SHP77 treated with DMSO at 0.1 percent for 48 hours (cell line): ENCODE measurements around the gene SLC12A7.
"Not testable (repeated sequence)": the region's sequence is repeated elsewhere in the genome, so short reads cannot be mapped to it uniquely, and the experiment has no call there.

ENCODE experiments used
- DNase-seq: peaks from one replicate; lab custom pipeline; 2025; lab: John Stamatoyannopoulos, UW

The SLC12A7 gene

DNA sequence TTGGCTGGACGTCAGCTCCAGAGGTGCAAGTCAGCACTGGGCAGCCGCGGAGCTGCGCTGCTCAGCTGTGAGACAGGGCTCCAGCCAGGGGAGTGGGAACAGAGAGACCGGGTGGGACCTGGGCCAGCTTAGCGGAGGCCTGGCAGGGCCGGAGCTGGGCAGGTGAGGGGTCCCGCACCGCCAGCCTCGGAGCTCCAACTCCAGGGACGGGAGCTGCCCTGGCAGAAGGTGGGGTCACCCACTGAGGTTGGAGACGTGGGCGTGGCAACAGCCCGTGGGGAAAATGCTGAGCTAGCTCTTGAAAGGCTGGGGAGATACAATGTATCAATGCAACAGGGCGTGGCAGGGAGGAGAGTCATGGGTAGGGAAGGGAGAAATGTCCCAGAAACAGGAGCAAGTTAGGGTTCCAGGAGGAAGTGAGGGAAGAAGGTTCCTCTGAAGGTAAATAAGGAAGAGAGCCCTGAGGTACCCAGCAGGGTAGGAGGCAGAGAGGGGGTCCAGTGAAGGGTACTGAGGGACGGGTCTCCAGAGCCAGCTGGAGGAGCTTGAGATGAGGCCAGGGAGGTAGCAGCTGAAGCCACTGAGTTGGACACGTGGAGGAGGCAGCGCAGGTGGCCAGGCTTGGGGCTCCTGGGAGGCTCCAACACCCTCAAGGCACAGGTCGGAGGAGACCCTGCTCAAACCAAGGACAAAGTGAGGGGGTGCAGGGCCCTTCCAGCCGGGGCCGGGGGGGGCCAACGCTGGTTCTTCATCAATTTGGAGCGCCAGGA is 104.0 kb downstream of the SLC12A7 start:
- no peak for DNase-seq

DNA sequence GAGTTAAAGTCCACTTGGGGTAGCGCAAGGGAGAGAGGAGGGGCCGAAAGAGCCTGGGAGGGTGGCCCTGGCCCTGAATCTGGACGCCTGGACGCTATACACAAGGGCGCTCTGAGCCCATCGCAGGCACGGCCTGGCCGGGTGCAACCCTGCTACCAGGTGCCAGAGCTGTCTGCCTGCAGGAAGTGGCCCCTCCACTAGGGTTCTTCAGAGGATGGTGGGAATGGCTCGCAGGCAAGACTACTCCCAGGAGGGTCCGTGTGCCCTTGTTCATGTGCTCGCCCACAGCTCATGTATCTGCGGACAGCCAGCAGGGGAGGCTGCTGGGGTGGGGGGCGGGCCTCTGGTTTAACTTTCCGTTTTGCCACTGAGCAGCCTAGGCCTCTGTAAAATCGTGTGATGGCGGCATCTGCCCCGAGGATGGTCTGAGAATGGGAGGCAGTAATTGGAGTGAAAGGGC is 104.6 kb downstream of the SLC12A7 start:
- no peak for DNase-seq

DNA sequence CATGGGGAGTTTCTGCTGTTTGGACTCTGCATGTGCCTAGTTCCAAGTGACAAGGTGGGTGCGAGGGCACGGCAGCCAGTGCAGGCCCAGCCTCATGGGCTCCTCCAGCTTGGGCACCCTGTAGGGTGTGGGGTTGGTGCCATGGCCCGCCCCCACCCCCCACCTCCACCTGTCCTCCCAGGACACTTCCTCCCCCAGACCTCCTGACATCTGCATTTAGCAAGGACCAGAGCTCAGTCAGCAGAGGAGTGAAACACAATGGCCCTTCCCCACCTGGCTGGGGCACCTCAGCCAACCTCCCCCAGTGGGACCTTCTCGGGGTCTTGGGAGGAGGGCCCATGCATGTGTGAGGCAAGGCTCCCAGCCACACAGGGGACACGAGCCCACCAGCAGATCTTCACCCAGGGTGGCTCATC is 105.2 kb downstream of the SLC12A7 start:
- DNase-seq, result no peak

DNA sequence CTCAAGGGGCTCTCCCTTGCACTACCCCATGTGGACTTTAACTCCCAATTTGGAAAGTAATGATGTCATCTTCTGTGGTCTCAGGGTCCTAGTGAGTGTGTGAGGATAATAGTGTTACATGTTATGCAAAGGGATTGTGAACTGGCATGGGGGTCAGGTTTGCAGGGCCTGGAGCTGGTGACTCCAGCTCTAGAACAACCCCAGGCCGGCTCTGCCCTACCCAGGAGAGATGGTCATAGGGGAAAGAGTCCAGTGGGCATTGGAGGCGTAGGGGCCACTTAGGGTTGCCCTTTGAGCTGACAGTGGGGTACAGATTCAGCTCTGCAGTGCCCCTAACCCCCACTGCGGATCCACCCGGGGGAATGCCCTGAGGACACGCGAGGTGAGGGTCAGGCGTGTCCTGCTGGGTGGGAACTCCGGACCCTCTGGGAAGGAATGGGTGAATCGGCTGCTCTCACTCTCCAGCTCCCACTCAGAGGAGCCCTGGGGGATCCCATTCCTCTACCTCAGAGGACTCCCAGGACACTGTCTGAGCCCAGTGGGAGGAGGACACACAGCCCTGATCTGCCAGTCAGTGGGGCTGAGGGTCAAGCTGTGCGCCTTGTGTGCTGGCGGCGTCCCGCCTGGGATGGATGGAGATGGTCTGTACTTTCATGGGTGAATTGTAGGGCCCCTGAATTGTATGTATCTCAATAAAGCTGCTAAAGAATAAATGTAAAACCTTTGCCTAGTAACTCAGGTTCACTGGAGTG is 105.8 kb downstream of the SLC12A7 start:
- DNase-seq, result no peak

DNA sequence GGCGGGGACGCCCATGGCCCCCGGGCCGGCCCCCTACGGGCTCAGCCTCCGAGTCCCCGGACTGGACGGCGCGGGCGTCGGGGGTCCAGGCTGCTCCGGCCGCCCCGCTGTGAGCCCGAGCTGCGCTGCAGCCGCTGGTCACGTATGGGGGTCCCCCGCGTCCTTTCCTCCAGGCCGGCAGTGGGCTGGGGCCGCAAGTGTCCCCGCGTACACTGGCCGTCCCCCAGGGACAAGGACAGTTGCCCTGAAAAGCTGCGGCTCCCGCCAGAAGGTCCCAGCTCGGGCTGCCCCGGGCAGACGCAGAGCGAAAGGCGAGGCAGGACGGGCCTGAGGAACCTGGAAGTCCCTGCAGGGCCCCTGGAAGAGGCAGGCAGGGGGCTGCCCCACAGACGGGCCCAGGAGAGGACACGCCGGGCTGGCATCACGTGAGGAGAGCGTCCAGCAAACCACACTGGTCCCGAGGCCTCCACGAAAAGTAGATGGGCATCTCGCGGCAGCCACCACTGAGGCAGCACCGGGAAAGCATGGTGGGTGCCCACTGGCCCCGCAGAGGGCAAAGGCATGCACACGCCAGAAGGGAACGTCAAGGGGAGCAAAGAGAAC is 106.5 kb downstream of the SLC12A7 start:
- no peak for DNase-seq

DNA sequence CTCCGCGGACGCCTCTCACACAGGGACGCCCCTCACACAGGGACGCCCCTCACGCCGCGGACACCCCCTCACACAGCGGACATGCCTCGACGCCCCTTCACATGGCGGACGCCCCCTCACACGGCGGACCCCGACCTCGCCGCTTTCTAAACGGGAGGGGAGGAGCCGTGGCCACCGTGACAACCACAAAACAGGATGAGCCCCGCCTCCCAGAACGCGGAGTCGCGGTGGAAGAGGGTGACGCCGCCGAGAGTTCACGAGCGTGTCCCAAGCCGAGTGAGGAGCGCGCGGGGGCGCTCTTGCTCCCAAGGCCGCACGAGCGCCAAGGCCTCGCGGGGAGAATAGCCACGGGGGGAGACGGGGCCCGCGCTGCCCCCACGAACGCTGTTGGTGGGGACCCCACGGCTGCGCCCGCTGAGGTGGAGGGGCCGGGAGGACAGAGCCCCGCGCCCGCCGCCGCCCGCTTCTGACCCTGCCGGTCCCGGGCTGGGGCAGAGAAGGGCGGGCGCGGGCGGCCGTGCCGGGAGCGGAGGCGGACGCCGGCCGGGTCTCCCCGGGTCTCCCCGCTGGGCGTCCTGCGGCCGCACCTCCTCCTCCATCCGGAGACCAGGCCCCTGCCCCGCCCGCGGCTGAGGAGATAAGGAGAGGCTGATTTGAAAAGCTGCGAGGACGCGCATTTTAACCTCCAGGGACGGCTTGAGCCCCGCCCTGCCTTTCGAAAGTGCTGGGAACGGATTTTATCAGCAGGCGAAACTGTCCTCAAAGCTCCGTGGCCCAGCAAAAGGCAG is 107.2 kb downstream of the SLC12A7 start:
- DNase-seq, result no peak

DNA sequence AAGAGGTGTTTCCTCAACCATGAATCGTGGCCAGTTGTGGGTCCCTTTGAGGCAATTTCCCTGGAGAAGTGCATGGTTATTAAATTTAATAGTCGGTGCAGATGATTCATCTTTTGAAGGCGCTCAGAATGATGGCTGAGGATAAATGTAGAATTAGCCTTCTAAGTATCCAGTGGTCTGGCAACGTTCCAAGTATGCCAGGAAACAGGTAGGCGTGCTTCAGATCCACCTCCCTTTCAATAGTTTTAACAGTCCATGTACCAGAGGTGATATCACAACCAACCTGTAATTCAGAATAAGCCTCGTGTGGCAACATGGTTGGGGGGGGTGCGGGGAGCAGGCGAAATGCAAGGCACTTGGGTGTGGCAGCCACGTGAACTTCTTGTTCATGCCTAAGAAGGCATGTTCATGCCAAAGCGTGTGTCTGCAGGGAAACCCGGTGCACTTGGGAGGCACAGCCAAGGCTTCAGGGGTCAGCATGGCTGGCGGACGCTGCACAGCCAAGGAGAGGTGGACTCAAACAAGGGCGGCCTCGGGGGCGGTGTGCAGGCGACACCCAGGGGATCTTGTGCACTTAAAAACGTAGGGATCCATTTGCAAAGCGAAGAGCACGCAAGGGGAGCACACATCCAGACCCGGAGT is 108.4 kb downstream of the SLC12A7 start:
- no peak for DNase-seq

DNA sequence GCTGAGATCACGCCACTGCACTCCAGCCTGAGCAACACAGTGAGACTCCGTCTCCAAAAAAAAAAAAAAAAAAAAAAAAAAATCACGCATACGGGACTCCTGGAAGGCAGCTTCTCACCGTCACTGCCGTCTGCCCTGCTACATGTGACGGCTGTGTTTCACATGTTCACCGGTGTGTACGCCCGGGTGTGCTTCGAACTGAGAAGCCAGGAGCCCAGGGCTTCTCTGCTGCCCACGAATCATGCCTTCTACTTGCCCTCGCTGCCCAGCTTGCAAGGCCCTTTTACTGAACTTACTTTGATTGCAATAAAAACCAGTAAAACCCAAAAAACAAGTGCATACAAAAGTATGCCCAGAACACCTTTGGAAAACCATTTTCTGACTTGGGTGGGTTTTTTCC is 109.0 kb downstream of the SLC12A7 start:
- no peak for DNase-seq

DNA sequence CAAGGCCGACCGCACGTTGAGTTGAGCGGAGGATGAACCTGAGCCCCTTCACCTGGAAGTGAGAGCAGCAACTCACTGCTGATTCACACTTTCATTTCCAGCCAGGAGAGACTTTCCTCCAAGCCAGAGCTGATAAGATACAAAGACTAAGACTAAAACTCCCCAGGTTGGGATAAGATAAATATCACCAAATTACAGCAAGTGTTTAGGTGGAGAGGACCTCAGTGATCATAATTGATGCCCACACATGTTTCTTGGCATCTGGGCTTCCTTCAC is 109.7 kb downstream of the SLC12A7 start:
- DNase-seq, result no peak

DNA sequence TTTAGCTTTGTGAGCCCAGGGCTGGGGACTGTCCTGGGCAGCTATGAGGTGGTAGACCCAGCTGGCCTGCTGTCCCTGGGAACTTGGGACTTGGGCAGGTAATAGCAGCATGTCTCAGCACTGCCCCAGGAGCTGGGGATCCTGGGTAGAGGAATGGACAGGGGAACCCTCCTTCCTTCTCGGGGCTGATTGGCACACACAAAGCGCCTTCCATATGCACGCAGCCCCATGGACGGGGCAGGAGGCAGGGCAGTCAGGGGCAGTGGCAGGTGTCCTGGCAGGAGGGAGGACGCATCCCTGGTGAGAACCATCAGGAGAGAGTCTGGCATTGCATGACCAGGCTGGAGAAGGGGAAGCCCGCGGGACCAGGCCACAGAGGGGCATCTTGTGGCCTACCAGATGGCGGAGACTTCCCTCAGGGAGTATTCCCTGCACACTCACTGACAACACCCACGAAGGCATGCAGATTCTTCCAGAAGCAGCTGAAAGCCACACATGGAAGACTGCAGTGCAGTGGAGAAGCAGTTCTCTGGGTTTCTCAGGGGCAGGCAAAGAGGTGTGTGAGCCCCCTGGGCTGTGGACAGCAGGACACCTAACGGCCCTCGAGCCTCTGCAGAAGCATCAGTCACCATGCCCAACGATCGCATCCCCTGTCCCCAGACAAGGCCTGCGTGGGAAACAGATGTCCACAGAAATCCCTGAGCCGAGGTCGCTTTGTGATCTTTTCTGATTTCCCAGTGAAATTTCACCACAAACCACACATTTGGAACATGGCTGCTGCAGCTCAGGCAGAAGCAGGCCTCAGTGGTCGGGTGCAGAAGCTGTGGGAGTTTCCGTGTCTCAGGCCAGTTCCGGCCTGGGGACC is 110.2 kb downstream of the SLC12A7 start:
- no peak for DNase-seq

DNA sequence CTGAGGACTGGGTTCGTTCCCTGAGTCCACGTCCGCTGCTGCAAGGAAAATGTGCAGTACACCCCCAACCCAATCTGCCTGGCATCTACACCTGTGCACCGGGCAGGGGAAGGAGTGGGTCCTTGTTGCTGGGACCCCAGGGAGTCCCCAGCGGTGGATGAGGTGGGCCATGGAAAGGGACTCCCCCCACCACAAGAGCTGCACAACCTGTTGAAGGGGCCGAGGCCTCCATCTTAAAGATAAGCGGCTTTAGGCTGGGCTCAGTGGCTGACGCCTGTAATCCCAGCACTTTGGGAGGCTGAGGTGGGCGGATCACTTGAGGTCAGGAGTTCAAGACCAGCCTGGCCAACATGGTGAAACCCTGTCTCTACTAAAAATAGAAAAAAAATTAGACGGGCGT is 111.0 kb downstream of the SLC12A7 start:
- DNase-seq, result not testable (repeated sequence)
